K562 (cell line): ENCODE data around the gene ANKLE1. TPM values are rescaled to one million over a fixed set of nuclear protein-coding genes. Genes with fewer than 3 reads are reported as not detected.

Experiments
- BDP1 ChIP-seq: IDR thresholded peaks from 3 replicates; pipeline ENCODE4 v1.6.1; 2011; ENCODE audit not compliant: insufficient read length, insufficient read depth
- CBFA2T2 ChIP-seq: fragments of 450-650 bp; conservative IDR thresholded peaks from 2 replicates; pipeline ENCODE4 v1.6.1; 2017; ENCODE audit warnings: mild to moderate bottlenecking
- FOS ChIP-seq: IDR thresholded peaks from 3 replicates; pipeline ENCODE4 v1.6.1; 2011; ENCODE audit not compliant: insufficient read length; ENCODE audit errors: extremely low read depth
- GATAD2A ChIP-seq: fragments of 450-650 bp; IDR thresholded peaks from 2 replicates; pipeline ENCODE4 v1.6.1; 2017
- MTA3 ChIP-seq: fragments of 450-650 bp; formaldehyde crosslinking; IDR thresholded peaks from 2 replicates; pipeline ENCODE4 v1.6.1; 2017; ENCODE audit warnings: mild to moderate bottlenecking, borderline replicate concordance
- MTF1 ChIP-seq: fragments of 250-450 bp; sonication (Bioruptor Pico); IDR thresholded peaks from 2 replicates; pipeline ENCODE4 v1.9.0; 2021; ENCODE audit warnings: moderate library complexity, mild to moderate bottlenecking, inconsistent platforms, borderline replicate concordance
- MXI1 ChIP-seq: IDR thresholded peaks from 2 replicates; pipeline ENCODE4 v1.6.1; 2011; ENCODE audit warnings: low read depth, mild to moderate bottlenecking, improper control_type of control experiment, low read length
- PCBP2 ChIP-seq: fragments of 200-400 bp; formaldehyde crosslinking; IDR thresholded peaks from 2 replicates; pipeline ENCODE4 v1.6.1; 2018; ENCODE audit warnings: low read length, low read depth, mild to moderate bottlenecking, moderate library complexity; ENCODE audit not compliant: poor library complexity, severe bottlenecking
- PML ChIP-seq: IDR thresholded peaks from 2 replicates; pipeline ENCODE4 v1.6.1; 2012; ENCODE audit warnings: low read length, inconsistent platforms
- POLR2G ChIP-seq: fragments of 200-400 bp; formaldehyde crosslinking; IDR thresholded peaks from 2 replicates; pipeline ENCODE4 v1.6.1; 2017; ENCODE audit warnings: low read depth, mild to moderate bottlenecking, antibody characterized with exemption, low read length, moderate library complexity
- POLR3G ChIP-seq: IDR thresholded peaks from 2 replicates; pipeline ENCODE4 v1.6.1; 2011; ENCODE audit not compliant: insufficient read length, insufficient replicate concordance; ENCODE audit errors: extremely low read depth
- SMAD3 ChIP-seq: fragments of 450-650 bp; formaldehyde crosslinking; conservative IDR thresholded peaks from 2 replicates; pipeline ENCODE4 v1.4.0; 2020; ENCODE audit warnings: mild to moderate bottlenecking
- WHSC1 ChIP-seq: IDR thresholded peaks from one replicate; pipeline ENCODE4 v1.6.1; 2012; ENCODE audit warnings: low read length, control low read depth, inconsistent platforms
- XRCC5 ChIP-seq: fragments of 200-400 bp; formaldehyde crosslinking; IDR thresholded peaks from 2 replicates; pipeline ENCODE4 v1.6.1; 2017; ENCODE audit warnings: low read depth, mild to moderate bottlenecking, low read length
- ZNF146 ChIP-seq: IDR thresholded peaks from one replicate; pipeline ENCODE4 v1.6.1; 2018; ENCODE audit warnings: missing compliant biosample characterization; ENCODE audit not compliant: unreplicated experiment
- ZSCAN29 ChIP-seq: fragments of 450-650 bp; IDR thresholded peaks from 2 replicates; pipeline ENCODE4 v1.6.1; 2017
- polyA plus RNA-seq, 8 experiments: library from polyadenylated mRNA; depleted of rRNA in 4 of 8; stranded (reverse) in 5 of 8; unstranded in 3 of 8; fragments of >200 nt; fragmentation: Nextera tagmentation in 2 of 8; fragmentation: Illumina TruSeq in 1 of 8; extraction: Ambion mirVana in 2 of 8; extraction: Trizol in 1 of 8; gene quantifications; 2 replicates each; pipeline versions ENCODE4 v1.2.1 to v1.2.3, GENCODE V29; 2011 to 2014; ENCODE audit warnings: inconsistent platforms in 1 of 8, missing spikeins in 1 of 8
- total RNA-seq, 7 experiments: library from RNA; depleted of rRNA in 6 of 7; stranded (reverse); fragments of >200 nt in 6 of 7; fragmentation: Illumina TruSeq in 2 of 7; extraction: Trizol in 2 of 7; gene quantifications; 2 replicates each; pipeline versions ENCODE4 v1.2.1 to v1.2.3, GENCODE V29; 2011 to 2021; ENCODE audit warnings: low replicate concordance in 1 of 7
- TF ChIP-seq, protein P1 (sequence below): fragments of 450-650 bp; IDR thresholded peaks from 2 replicates; pipeline ENCODE4 v1.6.1; 2016; ENCODE audit warnings: low read depth
- TF ChIP-seq, protein P2 (sequence below): fragments of 450-650 bp; formaldehyde crosslinking; IDR thresholded peaks from 2 replicates; pipeline ENCODE4 v1.4.0; 2022; ENCODE audit warnings: mild to moderate bottlenecking, moderate library complexity
- TF ChIP-seq, protein P3 (sequence below): fragments of 450-650 bp; IDR thresholded peaks from 2 replicates; pipeline ENCODE4 v1.6.1; 2016
- TF ChIP-seq, protein P4 (sequence below), 2 experiments: fragments of 450-650 bp in 1 of 2; sonication (generic) in 1 of 2; formaldehyde crosslinking; conservative IDR thresholded peaks; 2 replicates each; pipeline versions ENCODE4 v1.4.0 to v1.8.1; 2020 to 2022; ENCODE audit warnings: mild to moderate bottlenecking in 1 of 2, missing genetic modification reagents in 1 of 2

ANKLE1 gene
- total and polyA plus RNA-seq, 9 of the 15 experiments (the other 6 are each of a cell fraction or from before 2014, with no cell fraction given) = 0.63 to 9.2 (median 2.9) TPM

DNA sequence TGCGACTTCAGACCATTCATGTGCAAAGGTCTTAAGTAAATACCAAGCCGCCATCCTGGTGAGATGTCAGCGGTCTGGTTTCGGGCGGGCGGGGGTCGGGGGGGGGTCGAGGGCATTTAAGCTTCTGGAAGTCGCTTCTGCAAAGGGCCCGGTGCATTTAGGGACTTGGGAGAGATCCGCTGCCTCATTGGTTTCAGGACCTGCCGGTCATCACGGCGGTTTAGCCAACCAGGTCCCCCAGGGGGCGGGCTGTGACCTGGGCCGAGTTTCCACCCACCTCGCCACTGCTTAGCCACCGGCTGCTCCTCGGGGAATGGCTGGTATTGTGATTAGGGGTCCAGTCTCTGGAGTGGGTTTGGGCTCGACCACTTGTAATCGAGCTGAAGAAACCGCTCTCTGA, 7.8 kb downstream of the ANKLE1 start (continued):
- TF ChIP-seq POLR2G = peak; percentile 42; the same call in 1 of the 2 replicates
- TF ChIP-seq, protein P1, sequence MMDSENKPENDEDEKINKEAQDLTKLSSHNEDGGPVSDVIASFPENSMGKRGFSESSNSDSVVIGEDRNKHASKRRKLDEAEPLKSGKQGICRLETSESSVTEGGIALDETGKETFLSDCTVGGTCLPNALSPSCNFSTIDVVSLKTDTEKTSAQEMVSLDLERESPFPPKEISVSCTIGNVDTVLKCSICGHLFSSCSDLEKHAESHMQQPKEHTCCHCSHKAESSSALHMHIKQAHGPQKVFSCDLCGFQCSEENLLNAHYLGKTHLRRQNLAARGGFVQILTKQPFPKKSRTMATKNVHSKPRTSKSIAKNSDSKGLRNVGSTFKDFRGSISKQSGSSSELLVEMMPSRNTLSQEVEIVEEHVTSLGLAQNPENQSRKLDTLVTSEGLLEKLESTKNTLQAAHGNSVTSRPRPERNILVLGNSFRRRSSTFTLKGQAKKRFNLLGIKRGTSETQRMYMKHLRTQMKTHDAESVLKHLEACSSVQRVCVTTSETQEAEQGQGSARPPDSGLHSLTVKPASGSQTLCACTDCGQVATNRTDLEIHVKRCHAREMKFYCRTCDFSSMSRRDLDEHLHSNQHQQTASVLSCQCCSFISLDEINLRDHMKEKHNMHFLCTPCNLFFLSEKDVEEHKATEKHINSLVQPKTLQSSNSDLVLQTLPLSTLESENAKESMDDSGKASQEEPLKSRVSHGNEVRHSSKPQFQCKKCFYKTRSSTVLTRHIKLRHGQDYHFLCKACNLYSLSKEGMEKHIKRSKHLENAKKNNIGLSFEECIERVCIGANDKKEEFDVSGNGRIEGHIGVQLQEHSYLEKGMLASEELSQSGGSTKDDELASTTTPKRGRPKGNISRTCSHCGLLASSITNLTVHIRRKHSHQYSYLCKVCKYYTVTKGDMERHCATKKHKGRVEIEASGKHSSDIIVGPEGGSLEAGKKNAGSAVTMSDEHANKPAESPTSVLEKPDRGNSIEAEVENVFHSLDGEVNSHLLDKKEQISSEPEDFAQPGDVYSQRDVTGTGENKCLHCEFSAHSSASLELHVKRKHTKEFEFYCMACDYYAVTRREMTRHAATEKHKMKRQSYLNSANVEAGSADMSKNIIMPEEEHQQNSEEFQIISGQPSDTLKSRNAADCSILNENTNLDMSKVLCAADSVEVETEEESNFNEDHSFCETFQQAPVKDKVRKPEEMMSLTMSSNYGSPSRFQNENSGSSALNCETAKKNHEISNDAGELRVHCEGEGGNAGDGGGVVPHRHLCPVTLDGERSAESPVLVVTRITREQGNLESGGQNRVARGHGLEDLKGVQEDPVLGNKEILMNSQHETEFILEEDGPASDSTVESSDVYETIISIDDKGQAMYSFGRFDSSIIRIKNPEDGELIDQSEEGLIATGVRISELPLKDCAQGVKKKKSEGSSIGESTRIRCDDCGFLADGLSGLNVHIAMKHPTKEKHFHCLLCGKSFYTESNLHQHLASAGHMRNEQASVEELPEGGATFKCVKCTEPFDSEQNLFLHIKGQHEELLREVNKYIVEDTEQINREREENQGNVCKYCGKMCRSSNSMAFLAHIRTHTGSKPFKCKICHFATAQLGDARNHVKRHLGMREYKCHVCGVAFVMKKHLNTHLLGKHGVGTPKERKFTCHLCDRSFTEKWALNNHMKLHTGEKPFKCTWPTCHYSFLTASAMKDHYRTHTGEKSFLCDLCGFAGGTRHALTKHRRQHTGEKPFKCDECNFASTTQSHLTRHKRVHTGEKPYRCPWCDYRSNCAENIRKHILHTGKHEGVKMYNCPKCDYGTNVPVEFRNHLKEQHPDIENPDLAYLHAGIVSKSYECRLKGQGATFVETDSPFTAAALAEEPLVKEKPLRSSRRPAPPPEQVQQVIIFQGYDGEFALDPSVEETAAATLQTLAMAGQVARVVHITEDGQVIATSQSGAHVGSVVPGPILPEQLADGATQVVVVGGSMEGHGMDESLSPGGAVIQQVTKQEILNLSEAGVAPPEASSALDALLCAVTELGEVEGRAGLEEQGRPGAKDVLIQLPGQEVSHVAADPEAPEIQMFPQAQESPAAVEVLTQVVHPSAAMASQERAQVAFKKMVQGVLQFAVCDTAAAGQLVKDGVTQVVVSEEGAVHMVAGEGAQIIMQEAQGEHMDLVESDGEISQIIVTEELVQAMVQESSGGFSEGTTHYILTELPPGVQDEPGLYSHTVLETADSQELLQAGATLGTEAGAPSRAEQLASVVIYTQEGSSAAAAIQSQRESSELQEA = no peak
- TF ChIP-seq WHSC1 = no peak
- no peak for TF ChIP-seq MXI1
- TF ChIP-seq, protein P2, sequence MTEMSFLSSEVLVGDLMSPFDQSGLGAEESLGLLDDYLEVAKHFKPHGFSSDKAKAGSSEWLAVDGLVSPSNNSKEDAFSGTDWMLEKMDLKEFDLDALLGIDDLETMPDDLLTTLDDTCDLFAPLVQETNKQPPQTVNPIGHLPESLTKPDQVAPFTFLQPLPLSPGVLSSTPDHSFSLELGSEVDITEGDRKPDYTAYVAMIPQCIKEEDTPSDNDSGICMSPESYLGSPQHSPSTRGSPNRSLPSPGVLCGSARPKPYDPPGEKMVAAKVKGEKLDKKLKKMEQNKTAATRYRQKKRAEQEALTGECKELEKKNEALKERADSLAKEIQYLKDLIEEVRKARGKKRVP (CRISPR knock-in tag) = no peak
- no peak for TF ChIP-seq BDP1
- TF ChIP-seq PML = no peak
- no peak for TF ChIP-seq ZSCAN29
- no peak for TF ChIP-seq SMAD3
- TF ChIP-seq POLR3G = no peak
- no peak for TF ChIP-seq ZNF146 (CRISPR knock-in tag)
- TF ChIP-seq MTA3 = 0 out of 2 replicates have a peak, but pooled peaks have one; percentile 31
- TF ChIP-seq CBFA2T2 = no peak
- TF ChIP-seq, protein P3, sequence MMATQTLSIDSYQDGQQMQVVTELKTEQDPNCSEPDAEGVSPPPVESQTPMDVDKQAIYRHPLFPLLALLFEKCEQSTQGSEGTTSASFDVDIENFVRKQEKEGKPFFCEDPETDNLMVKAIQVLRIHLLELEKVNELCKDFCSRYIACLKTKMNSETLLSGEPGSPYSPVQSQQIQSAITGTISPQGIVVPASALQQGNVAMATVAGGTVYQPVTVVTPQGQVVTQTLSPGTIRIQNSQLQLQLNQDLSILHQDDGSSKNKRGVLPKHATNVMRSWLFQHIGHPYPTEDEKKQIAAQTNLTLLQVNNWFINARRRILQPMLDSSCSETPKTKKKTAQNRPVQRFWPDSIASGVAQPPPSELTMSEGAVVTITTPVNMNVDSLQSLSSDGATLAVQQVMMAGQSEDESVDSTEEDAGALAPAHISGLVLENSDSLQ = peak; percentile 98
- peak; percentile 83 for TF ChIP-seq FOS
- no peak for TF ChIP-seq MTF1 (CRISPR knock-in tag)
- TF ChIP-seq PCBP2 = no peak
- no peak for TF ChIP-seq XRCC5
- TF ChIP-seq, protein P4, sequence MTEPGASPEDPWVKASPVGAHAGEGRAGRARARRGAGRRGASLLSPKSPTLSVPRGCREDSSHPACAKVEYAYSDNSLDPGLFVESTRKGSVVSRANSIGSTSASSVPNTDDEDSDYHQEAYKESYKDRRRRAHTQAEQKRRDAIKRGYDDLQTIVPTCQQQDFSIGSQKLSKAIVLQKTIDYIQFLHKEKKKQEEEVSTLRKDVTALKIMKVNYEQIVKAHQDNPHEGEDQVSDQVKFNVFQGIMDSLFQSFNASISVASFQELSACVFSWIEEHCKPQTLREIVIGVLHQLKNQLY (CRISPR knock-in tag; conservative IDR thresholded peaks at IDR 0.05) = no peak
- TF ChIP-seq GATAD2A = no peak
